H1 (cell line): ENCODE measurements around the gene TOMM40L. TPM values are rescaled to one million over a fixed set of nuclear protein-coding genes. Genes with fewer than 3 reads are reported as not detected.
A peak's percentile ranks its signal among the peaks of the same experiment; 100 is the strongest.

ENCODE experiments used
- CTCF ChIA-PET: fragments of 300-600 bp; sonication (Branson Sonifier 250); formaldehyde crosslinking; loops from one replicate; lab custom pipeline; 2021; ENCODE audit not compliant: partially characterized antibody; lab: Charles Lee
- POLR2A ChIA-PET: fragments of 300-600 bp; sonication (Branson Sonifier 250); formaldehyde crosslinking; loops from one replicate; lab custom pipeline; 2021; ENCODE audit warnings: inconsistent platforms; ENCODE audit not compliant: partially characterized antibody; lab: Charles Lee
- DNase-seq, 2 experiments: peaks; one replicate each; pipeline versions ENCODE4 v3.0.0 to v3.0.0-alpha.2; 2010 to 2022; ENCODE audit warnings: low spot score in 2 of 2, low read depth in 1 of 2, mixed read lengths in 1 of 2
- FAIRE-seq: peaks from 2 replicates; lab custom pipeline; 2011; peaks lifted over from hg19 to GRCh38; lab: Jason Lieb, UNC
- H2AFZ ChIP-seq: 2 replicates; pipeline ENCODE4 v1.8.1; 2012; ENCODE audit warnings: low read length, inconsistent platforms
- H2AK5ac ChIP-seq: 2 replicates; pipeline ENCODE4 v1.6.1; 2013; ENCODE audit warnings: low read depth, low read length
- H2BK120ac ChIP-seq: replicated peaks from 2 replicates; pipeline ENCODE3; 2013; ENCODE audit warnings: low read depth, low read length, inconsistent platforms
- H2BK12ac ChIP-seq: 2 replicates; pipeline ENCODE4 v1.6.1; 2013; ENCODE audit warnings: low read depth, low read length
- H2BK15ac ChIP-seq: 2 replicates; pipeline ENCODE4 v1.6.1; 2013; ENCODE audit warnings: low read length
- H2BK20ac ChIP-seq: 2 replicates; pipeline ENCODE4 v1.6.1; 2013; ENCODE audit warnings: low read length
- H2BK5ac ChIP-seq: 2 replicates; pipeline ENCODE4 v1.6.1; 2013; ENCODE audit warnings: low read depth, low read length
- H3K14ac ChIP-seq: 2 replicates; pipeline ENCODE4 v1.6.1; 2013; ENCODE audit warnings: inconsistent platforms; ENCODE audit not compliant: insufficient read length
- H3K18ac ChIP-seq: 2 replicates; pipeline ENCODE4 v1.6.1; 2013; ENCODE audit warnings: low read length; ENCODE audit errors: extremely low read depth
- H3K23ac ChIP-seq: 2 replicates; pipeline ENCODE4 v1.6.1; 2013; ENCODE audit warnings: inconsistent platforms; ENCODE audit not compliant: insufficient read length
- H3K23me2 ChIP-seq: 2 replicates; pipeline ENCODE4 v1.6.1; 2013; ENCODE audit warnings: low read depth, low read length
- H3K27ac ChIP-seq: 2 replicates; pipeline ENCODE4 v1.6.1; 2011; ENCODE audit warnings: low read depth, low read length, inconsistent platforms
- H3K27me3 ChIP-seq, 4 experiments: replicated peaks in 1 of 4; 1 replicate in 1 of 4; 2 replicates in 3 of 4; pipeline versions ENCODE4 v1.6.1 to v1.8.1; 2011 to 2013; ENCODE audit warnings: low read length in 3 of 4, mild to moderate bottlenecking in 3 of 4, inconsistent platforms in 2 of 4, mixed read lengths in 2 of 4, moderate library complexity in 1 of 4; ENCODE audit not compliant: control insufficient read depth in 3 of 4, insufficient read depth in 3 of 4; ENCODE audit errors: extremely low read depth in 1 of 4
- H3K36me3 ChIP-seq, 4 experiments: 2 replicates each; pipeline versions ENCODE4 v1.6.1 to v1.8.1; 2011 to 2013; ENCODE audit warnings: mild to moderate bottlenecking in 4 of 4, low read length in 3 of 4, moderate library complexity in 2 of 4, control low read depth in 1 of 4, inconsistent platforms in 1 of 4; ENCODE audit not compliant: insufficient read depth in 4 of 4, control insufficient read depth in 2 of 4
- H3K4ac ChIP-seq: replicated peaks from 2 replicates; pipeline ENCODE3; 2013; ENCODE audit warnings: low read length, low read depth, mixed read lengths, inconsistent platforms; ENCODE audit not compliant: insufficient read length
- H3K4me1 ChIP-seq, 4 experiments: replicated peaks in 1 of 4; 1 replicate in 1 of 4; 2 replicates in 3 of 4; pipeline versions ENCODE4 v1.6.1 to v1.8.1; 2011 to 2013; ENCODE audit warnings: low read length in 3 of 4, inconsistent platforms in 2 of 4, mixed read lengths in 1 of 4; ENCODE audit not compliant: insufficient read depth in 4 of 4, control insufficient read depth in 3 of 4
- H3K4me2 ChIP-seq, 2 experiments: 2 replicates each; pipeline versions ENCODE4 v1.6.1 to v1.8.1; 2011 to 2013; ENCODE audit warnings: low read depth in 2 of 2, low read length in 2 of 2, control low read depth in 1 of 2, inconsistent platforms in 1 of 2, mild to moderate bottlenecking in 1 of 2; ENCODE audit not compliant: insufficient read depth in 1 of 2
- H3K4me3 ChIP-seq, 4 experiments: fragments of 200-600, 300-600 bp in 1 of 4; sonication (generic), shearing (Covaris generic), sonication (Bioruptor Twin) in 1 of 4; 2 replicates each; pipeline versions ENCODE4 v1.5.1 to v1.8.1; 2011 to 2016; ENCODE audit warnings: low read length in 4 of 4, low read depth in 3 of 4, control low read depth in 2 of 4, inconsistent platforms in 2 of 4, mild to moderate bottlenecking in 2 of 4, mixed read lengths in 1 of 4, moderate library complexity in 1 of 4; ENCODE audit not compliant: insufficient read depth in 2 of 4; ENCODE audit errors: extremely low read depth in 1 of 4
- H3K56ac ChIP-seq: replicated peaks from 2 replicates; pipeline ENCODE3; 2013; ENCODE audit warnings: low read depth, mild to moderate bottlenecking, mixed read lengths, low read length, inconsistent platforms; ENCODE audit not compliant: insufficient read length
- H3K79me1 ChIP-seq: 2 replicates; pipeline ENCODE4 v1.6.1; 2013; ENCODE audit warnings: low read depth, low read length, control low read depth
- H3K79me2 ChIP-seq, 2 experiments: 2 replicates each; pipeline versions ENCODE4 v1.6.1 to v1.8.1; 2012 to 2013; ENCODE audit warnings: low read length in 2 of 2, mild to moderate bottlenecking in 2 of 2, inconsistent platforms in 1 of 2; ENCODE audit not compliant: insufficient read depth in 2 of 2, control insufficient read depth in 1 of 2
- H3K9ac ChIP-seq, 4 experiments: replicated peaks in 1 of 4; 1 replicate in 1 of 4; 2 replicates in 3 of 4; pipeline versions ENCODE4 v1.6.1 to v1.8.1; 2011 to 2013; ENCODE audit warnings: low read depth in 3 of 4, low read length in 3 of 4, control low read depth in 2 of 4, mild to moderate bottlenecking in 2 of 4, moderate library complexity in 2 of 4, inconsistent platforms in 1 of 4; ENCODE audit errors: extremely low read depth in 1 of 4
- H3K9me3 ChIP-seq, 2 experiments: 2 replicates each; pipeline versions ENCODE4 v1.6.1 to v1.8.1; 2012 to 2013; ENCODE audit warnings: mild to moderate bottlenecking in 2 of 2, moderate library complexity in 2 of 2, control low read depth in 1 of 2, inconsistent platforms in 1 of 2, low read depth in 1 of 2, low read length in 1 of 2, mixed read lengths in 1 of 2; ENCODE audit not compliant: insufficient read depth in 2 of 2
- H4K20me1 ChIP-seq, 2 experiments: replicated peaks in 1 of 2; 2 replicates each; pipeline versions ENCODE3 to v1.8.1; 2011 to 2013; ENCODE audit warnings: inconsistent platforms in 2 of 2, low read length in 2 of 2, mild to moderate bottlenecking in 1 of 2; ENCODE audit not compliant: insufficient read depth in 2 of 2, control insufficient read depth in 1 of 2
- H4K5ac ChIP-seq: 2 replicates; pipeline ENCODE4 v1.6.1; 2013; ENCODE audit warnings: low read length, low read depth, mixed read lengths, inconsistent platforms; ENCODE audit not compliant: insufficient read length
- H4K8ac ChIP-seq: 2 replicates; pipeline ENCODE4 v1.8.0; 2013; ENCODE audit warnings: mild to moderate bottlenecking, moderate library complexity, low read length, inconsistent platforms; ENCODE audit not compliant: insufficient read depth; ENCODE audit errors: extremely low read depth
- H4K91ac ChIP-seq: replicated peaks from 2 replicates; pipeline ENCODE3; 2013; ENCODE audit warnings: low read length, mixed read lengths, inconsistent platforms; ENCODE audit not compliant: insufficient read length
- CTCF ChIP-seq, 3 experiments: IDR thresholded peaks; 1 replicate in 2 of 3; 2 replicates in 1 of 3; pipeline versions ENCODE4 v1.5.1 to v1.6.1; 2011; ENCODE audit warnings: low read length in 3 of 3, mild to moderate bottlenecking in 3 of 3, inconsistent platforms in 2 of 3, low read depth in 1 of 3, moderate library complexity in 1 of 3; ENCODE audit not compliant: insufficient read depth in 1 of 3; ENCODE audit errors: control extremely low read depth in 1 of 3
- MAX ChIP-seq: IDR thresholded peaks from 2 replicates; pipeline ENCODE4 v1.6.1; 2012; ENCODE audit warnings: inconsistent platforms
- RAD21 ChIP-seq, 2 experiments: IDR thresholded peaks in 1 of 2; conservative IDR thresholded peaks in 1 of 2; 2 replicates each; pipeline ENCODE4 v1.6.1; 2011; ENCODE audit warnings: low read depth in 2 of 2, low read length in 2 of 2, improper control_type of control experiment in 1 of 2, inconsistent platforms in 1 of 2, mild to moderate bottlenecking in 1 of 2, moderate library complexity in 1 of 2
- TAF7 ChIP-seq: optimal IDR thresholded peaks from 2 replicates; pipeline ENCODE3; 2011; ENCODE audit warnings: low read depth, mild to moderate bottlenecking, inconsistent platforms, low read length, moderate library complexity, borderline replicate concordance
- WGBS, 2 experiments: shearing (Covaris generic) in 1 of 2; methylation state at CpG; one replicate each; pipeline versions ENCODE4 v1.1.6 to v1.1.7; 2013 to 2015; ENCODE audit warnings: low lambda C conversion rate in 2 of 2, mixed read lengths in 2 of 2, inconsistent platforms in 1 of 2, low coverage in 1 of 2, missing lambda C conversion rate in 1 of 2; ENCODE audit not compliant: insufficient replicate concordance in 2 of 2, insufficient coverage in 1 of 2, insufficient read length in 1 of 2; ENCODE audit errors: extremely low coverage in 1 of 2, missing lambda C conversion rate in 1 of 2; 5-methylcytosine and 5-hydroxymethylcytosine counted together
- polyA plus RNA-seq, 7 experiments: library from polyadenylated mRNA; depleted of rRNA in 3 of 7; stranded (reverse) in 5 of 7; unstranded in 2 of 7; fragments of >200 nt in 5 of 7; fragments of 200-250 nt in 2 of 7; gene quantifications; 1 replicate in 5 of 7; 2 replicates in 1 of 7; 4 replicates in 1 of 7; pipeline versions ENCODE4 v1.2.1 to v1.2.3, GENCODE V29; 2011 to 2013; ENCODE audit warnings: missing spikeins in 2 of 7, mixed read lengths in 2 of 7
- total RNA-seq: library from RNA; stranded (reverse); fragmentation: NEBNext Ultra II Directional; extraction: Animal tissue kit (Norgen Biotek cat#: 25700); gene quantifications from 2 replicates; pipeline ENCODE4 v1.2.1, GENCODE V29; 2021

TOMM40L gene
- total and polyA plus RNA-seq, 2 of the 8 experiments (the other 6 are each of a cell fraction or from before 2014, with no cell fraction given) = 11.4 to 15.0 TPM

DNA sequence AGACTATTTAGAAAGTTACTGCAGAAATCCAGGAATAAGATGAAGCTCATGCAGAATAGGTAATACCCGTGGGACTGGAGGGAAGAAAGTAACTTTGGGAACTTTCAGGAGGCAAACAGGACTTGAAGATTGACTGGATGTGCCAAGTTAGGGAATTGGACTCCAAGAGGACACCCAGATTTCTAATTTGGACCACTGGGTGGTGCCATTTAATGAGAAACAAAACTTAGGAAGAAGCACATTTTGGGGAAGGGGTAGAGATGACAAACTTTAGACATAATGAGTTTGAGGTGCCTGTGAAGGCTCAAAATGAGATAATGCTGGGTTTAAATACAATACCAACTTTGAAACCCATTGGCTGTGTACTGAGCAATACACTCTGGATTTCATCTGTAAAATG is 45.2 kb upstream of the TOMM40L start:
- H4K8ac ChIP-seq = no peak overlapping the region
- H3K36me3 ChIP-seq = peaks cover 0 to 2% (median 0%) of the 10 kb centered on the region in 4 experiments; a peak in 1 of 8 replicates
- FAIRE-seq = no peak
- H3K4ac ChIP-seq = no peak overlapping the region
- H4K20me1 ChIP-seq = peaks cover 0 to 4% of the 10 kb centered on the region in 2 experiments
- TF ChIP-seq CTCF (IDR thresholded peaks at IDR 0.05; ENCODE audit: control extremely low read depth in 1 of 3, insufficient read depth in 1 of 3, low read depth in 1 of 3, low read length in 3 of 3) = peak in 2 of 3 experiments; percentile 36 to 46; a peak in 3 of 4 replicates
- TF ChIP-seq RAD21 (IDR thresholded peaks at IDR 0.05 in 1 of 2, conservative IDR thresholded peaks at IDR 0.05 in 1 of 2; ENCODE audit: low read depth in 2 of 2, low read length in 2 of 2) = peak; percentile 51 to 63
- TF ChIP-seq TAF7 = no peak
- TF ChIP-seq MAX = no peak
- H2BK120ac ChIP-seq = no peak overlapping the region
- H2AK5ac ChIP-seq = no peak overlapping the region
- no peak for DNase-seq
- no peak overlapping the region for H3K27ac ChIP-seq
- H3K4me1 ChIP-seq = peaks cover 0 to 13% (median under 1%) of the 10 kb centered on the region in 4 experiments; a peak in 3 of 7 replicates
- peaks cover 2% of the 10 kb centered on the region; the same call in 1 of the 2 replicates for H3K23me2 ChIP-seq
- H3K79me1 ChIP-seq = peaks cover 4% of the 10 kb centered on the region
- H2BK5ac ChIP-seq = no peak overlapping the region
- no peak overlapping the region for H3K9ac ChIP-seq
- peaks cover 0 to 4% of the 10 kb centered on the region in 2 experiments; a peak in 1 of 4 replicates for H3K79me2 ChIP-seq
- CTCF ChIA-PET = interaction anchor here (0.9 to 5.5 kb wide), 10 partner anchors 10 to 259 kb away, joined by 3 to 37 read pairs (median 4); partner anchors contain the start of genes CFAP126 and PPOX
- H3K9me3 ChIP-seq = no peaks in the 10 kb centered on the region
- 83% methylated on average over 1 of the region's 1 CpG; no CpG with 5 or more reads in 1 of the 2 experiments for whole genome bisulfite sequencing, 2 experiments
- H2BK12ac ChIP-seq = no peak overlapping the region
- H3K27me3 ChIP-seq = no peaks in the 10 kb centered on the region
- H3K18ac ChIP-seq = no peak overlapping the region
- H2BK20ac ChIP-seq = no peak overlapping the region
- no peak overlapping the region for H2BK15ac ChIP-seq
- no peak overlapping the region for H4K5ac ChIP-seq
- H3K14ac ChIP-seq = no peak overlapping the region
- no peak overlapping the region for H3K4me2 ChIP-seq
- no peak overlapping the region for H3K4me3 ChIP-seq
- no peak overlapping the region for H4K91ac ChIP-seq
- POLR2A ChIA-PET = interaction anchor here (1.6 kb wide), 1 partner anchor 20 kb away, joined by 5 read pairs; no protein-coding TSS in a partner anchor
- no peak overlapping the region for H2AFZ ChIP-seq
- no peak overlapping the region for H3K56ac ChIP-seq
- no peak overlapping the region for H3K23ac ChIP-seq
